CD4-positive, alpha-beta memory T cell (primary cell): ENCODE measurements around the gene FLT4. TPM values are rescaled to one million over a fixed set of nuclear protein-coding genes. Genes with fewer than 3 reads are reported as not detected.

Source experiments
- CTCF ChIA-PET: fragments of 350-600 bp; sonication (Branson Sonifier 250); formaldehyde crosslinking; loops from one replicate; lab custom pipeline; 2021; ENCODE audit warnings: inconsistent platforms; ENCODE audit not compliant: partially characterized antibody; lab: Charles Lee
- POLR2A ChIA-PET: fragments of 350-600 bp; sonication (Branson Sonifier 250); formaldehyde crosslinking; loops from one replicate; lab custom pipeline; 2021; ENCODE audit not compliant: partially characterized antibody; lab: Charles Lee
- DNase-seq, 5 donors: peaks; one replicate each; pipeline versions ENCODE4 v3.0.0 to v3.0.0-alpha.2; 2020 to 2022; ENCODE audit warnings: mixed read lengths in 1 of 5
- H3K27ac ChIP-seq: one replicate; pipeline ENCODE4 v1.7.0; 2013; ENCODE audit warnings: low read depth, low read length
- H3K27me3 ChIP-seq: 2 replicates; pipeline ENCODE4 v1.7.0; 2013; ENCODE audit warnings: mild to moderate bottlenecking, low read length, moderate library complexity; ENCODE audit not compliant: insufficient read depth
- H3K36me3 ChIP-seq: 2 replicates; pipeline ENCODE4 v1.7.0; 2013; ENCODE audit warnings: mild to moderate bottlenecking, low read length, moderate library complexity; ENCODE audit not compliant: insufficient read depth
- H3K4me1 ChIP-seq: 2 replicates; pipeline ENCODE4 v1.7.0; 2013; ENCODE audit warnings: mild to moderate bottlenecking, low read length, moderate library complexity; ENCODE audit not compliant: insufficient read depth
- H3K4me3 ChIP-seq, 2 donors: one replicate each; pipeline ENCODE4 v1.7.0; 2013; ENCODE audit warnings: low read length in 2 of 2, mild to moderate bottlenecking in 1 of 2
- H3K9me3 ChIP-seq, 2 donors: one replicate each; pipeline ENCODE4 v1.7.0; 2013; ENCODE audit warnings: low read length in 2 of 2, control low read depth in 1 of 2; ENCODE audit not compliant: control insufficient read depth in 1 of 2
- H3K27ac Mint-ChIP-seq, 7 donors: one replicate each; pipeline ENCODE4 v1.8.0; 2020 to 2021; ENCODE audit warnings: mixed read lengths in 7 of 7, mild to moderate bottlenecking in 6 of 7, inconsistent platforms in 3 of 7, moderate library complexity in 3 of 7
- H3K27me3 Mint-ChIP-seq, 2 donors: one replicate each; pipeline ENCODE4 v1.8.0; 2020 to 2021; ENCODE audit warnings: mixed read lengths in 2 of 2
- H3K36me3 Mint-ChIP-seq, 2 donors: one replicate each; pipeline ENCODE4 v1.8.0; 2020 to 2021; ENCODE audit warnings: mixed read lengths in 2 of 2, inconsistent platforms in 1 of 2, mild to moderate bottlenecking in 1 of 2
- H3K4me1 Mint-ChIP-seq, 4 donors: one replicate each; pipeline ENCODE4 v1.8.0; 2020 to 2021; ENCODE audit warnings: mixed read lengths in 4 of 4, mild to moderate bottlenecking in 1 of 4
- H3K4me3 Mint-ChIP-seq, 8 donors: one replicate each; pipeline ENCODE4 v1.8.0; 2020 to 2021; ENCODE audit warnings: mixed read lengths in 8 of 8, mild to moderate bottlenecking in 7 of 8, moderate library complexity in 6 of 8, inconsistent platforms in 3 of 8
- H3K9me3 Mint-ChIP-seq, 8 donors: one replicate each; pipeline ENCODE4 v1.8.0; 2020 to 2021; ENCODE audit warnings: mixed read lengths in 8 of 8, mild to moderate bottlenecking in 5 of 8, inconsistent platforms in 3 of 8, moderate library complexity in 1 of 8
- intact Hi-C: fragments of 100-400 bp; cut with micrococcal nuclease; formaldehyde crosslinking; loops from one replicate; pipeline ENCODE4 v1.15.1; 2023
- polyA plus RNA-seq, 2 donors: library from polyadenylated mRNA; unstranded; fragments of 300-500 nt; fragmentation: Illumina TruSeq; gene quantifications; one replicate each; pipeline ENCODE4 v1.2.3, GENCODE V29; 2021
- total RNA-seq, 2 experiments: library from RNA; stranded (reverse); gene quantifications; one replicate each; pipeline ENCODE4 v1.2.3, GENCODE V29; 2021

The FLT4 gene
- total and polyA plus RNA-seq, 4 experiments from 2014 or later, result 1.2 to 10.3 (median 6.9) TPM; not detected in 1

- Histone ChIP-seq H3K4me1 (no peaks in the 10 kb centered on the region), H3K27ac (no peak overlapping the region), H3K9me3 (no peaks in the 10 kb centered on the region), H3K36me3 (no peaks in the 10 kb centered on the region), H3K27me3 (peaks cover 10% of the 10 kb centered on the region), H3K4me3 (no peak overlapping the region)
- peaks cover 0 to 4% of the 10 kb centered on the region in 2 donors for H3K36me3 Mint-ChIP-seq
- H3K9me3 Mint-ChIP-seq, result peaks cover 0 to 2% (median 0%) of the 10 kb centered on the region in 8 donors
- intact Hi-C loops, result no loop called here
- no peak overlapping the region for H3K27ac Mint-ChIP-seq
- peaks cover 21 to 27% of the 10 kb centered on the region in 2 donors for H3K27me3 Mint-ChIP-seq
- POLR2A ChIA-PET, result no interaction called here
- H3K4me3 Mint-ChIP-seq, result peak overlapping the region in 1 of 8 donors; percentile 52
- no peak for DNase-seq
- CTCF ChIA-PET, result no interaction called here
- H3K4me1 Mint-ChIP-seq, result peaks cover 4 to 18% (median 13%) of the 10 kb centered on the region in 4 donors
Measured at GRCh38 chr5:180646963-180647305, 2.5 kb downstream of the FLT4 start.

DNA sequence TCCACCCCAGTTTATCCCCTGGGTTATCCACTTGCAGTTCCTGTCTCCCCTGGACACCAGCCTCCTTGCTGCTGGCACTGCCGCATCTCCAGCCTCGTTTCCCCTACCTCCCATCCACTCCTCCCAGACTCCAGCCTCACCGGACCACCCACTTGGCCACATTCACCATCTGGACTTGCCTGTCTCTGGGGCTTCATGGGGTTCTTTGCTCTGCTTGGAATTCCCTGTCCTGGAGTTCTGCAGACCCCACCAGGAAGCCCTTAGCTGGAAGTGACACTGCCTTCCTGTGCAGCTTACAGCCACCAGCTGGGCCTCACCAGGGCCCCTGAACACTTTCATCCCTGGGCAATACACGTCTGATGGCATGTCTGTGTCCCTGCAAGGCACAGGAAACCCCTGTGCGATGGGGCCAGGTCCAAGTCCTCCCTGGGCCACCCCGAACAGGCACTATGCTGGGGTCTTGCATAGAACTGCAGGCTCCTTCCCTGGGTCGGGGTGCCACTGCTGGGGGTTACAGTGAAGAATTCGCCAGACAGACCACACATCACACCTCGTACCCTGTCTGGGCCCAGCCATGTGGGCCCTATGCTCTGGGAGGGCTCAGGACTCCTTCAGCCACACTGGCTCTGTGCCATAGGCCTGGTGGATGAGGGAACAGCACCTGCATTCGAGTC is 3.0 kb downstream of the FLT4 start:
- ChIA-PET CTCF (no interaction called here), POLR2A (no interaction called here)
- H3K27ac Mint-ChIP-seq, result peak overlapping the region in 1 of 7 donors; percentile 52
- H3K36me3 Mint-ChIP-seq, result peaks cover 0 to 4% of the 10 kb centered on the region in 2 donors
- Histone ChIP-seq H3K4me3 (no peak overlapping the region), H3K27me3 (peaks cover 6% of the 10 kb centered on the region), H3K27ac (no peak overlapping the region), H3K4me1 (no peaks in the 10 kb centered on the region), H3K36me3 (no peaks in the 10 kb centered on the region), H3K9me3 (no peaks in the 10 kb centered on the region)
- H3K4me1 Mint-ChIP-seq, result peaks cover 4 to 18% (median 13%) of the 10 kb centered on the region in 4 donors
- peak overlapping the region in 1 of 8 donors; percentile 35 for H3K4me3 Mint-ChIP-seq
- no peak for DNase-seq
- peaks cover 17 to 24% of the 10 kb centered on the region in 2 donors for H3K27me3 Mint-ChIP-seq
- H3K9me3 Mint-ChIP-seq, result no peaks in the 10 kb centered on the region
- intact Hi-C loops, result no loop called here

DNA sequence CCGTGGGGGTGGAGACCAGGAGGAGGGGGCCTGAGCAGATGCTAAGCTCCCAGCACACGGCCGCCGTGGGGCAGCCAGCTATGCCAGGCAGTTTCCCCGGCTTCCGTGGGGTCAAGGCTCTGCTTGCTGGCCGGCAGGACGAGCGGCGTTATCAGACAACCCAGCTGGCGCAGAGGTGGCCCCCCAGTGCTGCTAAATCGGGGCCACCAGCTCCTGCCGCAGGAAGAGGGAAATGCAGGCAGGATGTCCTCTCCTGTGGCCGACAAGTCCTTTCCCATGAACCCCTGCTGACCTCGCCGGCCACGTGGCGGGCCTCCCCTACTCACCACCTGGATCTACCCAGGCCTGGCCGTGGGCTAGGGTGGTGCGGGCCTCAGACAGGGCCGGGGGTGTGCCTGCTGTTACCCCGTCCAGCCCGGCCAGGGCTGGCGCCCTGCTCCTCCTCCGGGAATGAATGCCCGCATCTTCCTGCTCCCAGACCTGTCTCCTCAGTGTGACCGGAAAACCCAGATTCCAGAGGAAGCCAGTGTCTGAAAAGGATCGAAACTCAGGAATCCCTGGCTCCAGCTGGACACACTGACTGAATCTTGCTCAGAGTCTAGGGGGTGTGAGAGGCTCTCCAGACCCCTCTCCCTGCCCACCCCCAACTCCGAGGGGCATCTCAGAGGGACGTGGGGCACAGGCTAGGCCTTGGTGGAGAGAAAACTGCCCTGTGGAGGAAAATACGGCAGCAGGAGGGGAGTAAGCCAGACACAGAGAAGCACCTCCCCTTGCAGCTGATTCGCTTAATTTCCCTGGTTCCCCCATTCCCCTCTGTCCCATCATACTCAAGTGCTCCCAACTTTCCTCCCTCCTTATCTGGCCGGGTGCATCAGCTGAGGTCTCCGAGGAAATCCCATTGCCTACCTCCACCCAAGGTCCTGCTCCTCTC is 3.9 kb downstream of the FLT4 start:
- H3K27me3 ChIP-seq, result peaks cover 1% of the 10 kb centered on the region
- H3K36me3 ChIP-seq, result no peaks in the 10 kb centered on the region
- Mint-ChIP-seq H3K36me3 (peaks cover 0 to 4% of the 10 kb centered on the region in 2 donors), H3K4me3 (no peak overlapping the region), H3K27ac (peak overlapping the region in 1 of 7 donors; percentile 36), H3K4me1 (peaks cover 4 to 14% (median 10%) of the 10 kb centered on the region in 4 donors), H3K27me3 (peaks cover 15 to 22% of the 10 kb centered on the region in 2 donors), H3K9me3 (no peaks in the 10 kb centered on the region)
- H3K27ac ChIP-seq, result no peak overlapping the region
- DNase-seq, result no peak
- ChIA-PET POLR2A (no interaction called here), CTCF (no interaction called here)
- no peaks in the 10 kb centered on the region for H3K9me3 ChIP-seq
- intact Hi-C loops, result no loop called here
- H3K4me3 ChIP-seq, result no peak overlapping the region
- H3K4me1 ChIP-seq, result no peaks in the 10 kb centered on the region

DNA sequence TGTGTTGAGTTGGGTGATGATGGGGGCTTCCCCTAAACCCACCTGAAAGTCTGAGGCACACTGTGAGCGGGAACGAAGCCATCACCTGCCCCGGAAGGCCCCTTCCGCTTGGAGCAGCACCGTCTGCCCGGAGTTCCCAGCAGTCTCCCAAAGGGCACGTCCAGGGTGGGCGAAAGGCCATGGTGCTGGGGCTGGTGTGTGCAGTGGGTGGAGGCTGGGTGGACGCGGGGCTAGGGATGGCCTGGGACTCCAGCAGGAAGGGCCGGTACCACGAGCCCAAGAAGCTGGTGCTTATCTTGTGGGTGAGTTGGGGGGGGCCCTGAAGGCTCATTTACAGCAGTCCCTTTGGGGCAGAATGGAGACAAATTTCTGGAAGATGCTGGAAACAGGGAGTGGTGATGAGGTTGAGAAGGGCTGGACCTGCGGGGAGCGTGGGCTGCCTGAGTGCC is 4.6 kb downstream of the FLT4 start:
- no peaks in the 10 kb centered on the region for H3K36me3 ChIP-seq
- intact Hi-C loops, result no loop called here
- no peak overlapping the region for H3K27ac Mint-ChIP-seq
- POLR2A ChIA-PET, result no interaction called here
- peaks cover 0 to 8% (median 5%) of the 10 kb centered on the region in 4 donors for H3K4me1 Mint-ChIP-seq
- no peaks in the 10 kb centered on the region for H3K9me3 Mint-ChIP-seq
- H3K4me1 ChIP-seq, result no peaks in the 10 kb centered on the region
- H3K27ac ChIP-seq, result no peak overlapping the region
- CTCF ChIA-PET, result no interaction called here
- DNase-seq, result no peak
- no peaks in the 10 kb centered on the region for H3K27me3 ChIP-seq
- peaks cover 11 to 17% of the 10 kb centered on the region in 2 donors for H3K27me3 Mint-ChIP-seq
- no peak overlapping the region for H3K4me3 ChIP-seq
- peaks cover 0 to 4% of the 10 kb centered on the region in 2 donors for H3K36me3 Mint-ChIP-seq
- no peak overlapping the region for H3K4me3 Mint-ChIP-seq
- no peaks in the 10 kb centered on the region for H3K9me3 ChIP-seq

GRCh38 chr5:180644129-180644824 is 5.1 kb downstream of the FLT4 start:
- CTCF ChIA-PET, result no interaction called here
- Histone ChIP-seq H3K9me3 (no peaks in the 10 kb centered on the region), H3K27me3 (no peaks in the 10 kb centered on the region), H3K4me3 (no peak overlapping the region), H3K27ac (no peak overlapping the region), H3K4me1 (no peaks in the 10 kb centered on the region), H3K36me3 (no peaks in the 10 kb centered on the region)
- no peaks in the 10 kb centered on the region for H3K9me3 Mint-ChIP-seq
- POLR2A ChIA-PET, result no interaction called here
- H3K4me3 Mint-ChIP-seq, result no peak overlapping the region
- H3K27ac Mint-ChIP-seq, result no peak overlapping the region
- no peak for DNase-seq
- intact Hi-C loops, result no loop called here
- peaks cover 0 to 5% (median 3%) of the 10 kb centered on the region in 4 donors for H3K4me1 Mint-ChIP-seq
- peaks cover 9 to 16% of the 10 kb centered on the region in 2 donors for H3K27me3 Mint-ChIP-seq
- peaks cover 0 to 4% of the 10 kb centered on the region in 2 donors for H3K36me3 Mint-ChIP-seq

GRCh38 chr5:180643191-180643851 is 6.1 kb downstream of the FLT4 start:
- H3K27ac ChIP-seq, result no peak overlapping the region
- peaks cover 0 to 2% of the 10 kb centered on the region in 2 donors for H3K36me3 Mint-ChIP-seq
- H3K27me3 ChIP-seq, result no peaks in the 10 kb centered on the region
- no peak overlapping the region for H3K4me3 ChIP-seq
- H3K4me3 Mint-ChIP-seq, result no peak overlapping the region
- H3K36me3 ChIP-seq, result no peaks in the 10 kb centered on the region
- no peaks in the 10 kb centered on the region for H3K9me3 Mint-ChIP-seq
- no peaks in the 10 kb centered on the region for H3K9me3 ChIP-seq
- H3K4me1 ChIP-seq, result no peaks in the 10 kb centered on the region
- CTCF ChIA-PET, result no interaction called here
- no peak for DNase-seq
- intact Hi-C loops, result no loop called here
- POLR2A ChIA-PET, result no interaction called here
- peaks cover 7 to 14% of the 10 kb centered on the region in 2 donors for H3K27me3 Mint-ChIP-seq
- peaks cover 0 to 3% (median 1%) of the 10 kb centered on the region in 4 donors for H3K4me1 Mint-ChIP-seq
- H3K27ac Mint-ChIP-seq, result no peak overlapping the region
